Panc1 (cell line): ENCODE measurements around the gene RUNX1.

Experiments used
- POLR2AphosphoS5 ChIP-seq: IDR thresholded peaks from 2 replicates; pipeline ENCODE4 v1.6.1; 2012; ENCODE audit warnings: mild to moderate bottlenecking, low read depth, low read length, moderate library complexity
- SIN3A ChIP-seq: IDR thresholded peaks from 2 replicates; pipeline ENCODE4 v1.6.1; 2012; ENCODE audit warnings: low read depth, mild to moderate bottlenecking, low read length, moderate library complexity, borderline replicate concordance; ENCODE audit not compliant: insufficient read depth
- TF ChIP-seq, protein P1 (sequence below): fragments of 450-650 bp; IDR thresholded peaks from 2 replicates; pipeline ENCODE4 v1.5.1; 2017; ENCODE audit warnings: mild to moderate bottlenecking
- TF ChIP-seq, protein P2 (sequence below), 2 experiments: IDR thresholded peaks; 2 replicates each; pipeline ENCODE4 v1.6.1; 2011 to 2012; ENCODE audit warnings: low read depth in 2 of 2, control low read depth in 1 of 2, low read length in 1 of 2, mild to moderate bottlenecking in 1 of 2, moderate library complexity in 1 of 2; ENCODE audit not compliant: insufficient read depth in 1 of 2

DNA sequence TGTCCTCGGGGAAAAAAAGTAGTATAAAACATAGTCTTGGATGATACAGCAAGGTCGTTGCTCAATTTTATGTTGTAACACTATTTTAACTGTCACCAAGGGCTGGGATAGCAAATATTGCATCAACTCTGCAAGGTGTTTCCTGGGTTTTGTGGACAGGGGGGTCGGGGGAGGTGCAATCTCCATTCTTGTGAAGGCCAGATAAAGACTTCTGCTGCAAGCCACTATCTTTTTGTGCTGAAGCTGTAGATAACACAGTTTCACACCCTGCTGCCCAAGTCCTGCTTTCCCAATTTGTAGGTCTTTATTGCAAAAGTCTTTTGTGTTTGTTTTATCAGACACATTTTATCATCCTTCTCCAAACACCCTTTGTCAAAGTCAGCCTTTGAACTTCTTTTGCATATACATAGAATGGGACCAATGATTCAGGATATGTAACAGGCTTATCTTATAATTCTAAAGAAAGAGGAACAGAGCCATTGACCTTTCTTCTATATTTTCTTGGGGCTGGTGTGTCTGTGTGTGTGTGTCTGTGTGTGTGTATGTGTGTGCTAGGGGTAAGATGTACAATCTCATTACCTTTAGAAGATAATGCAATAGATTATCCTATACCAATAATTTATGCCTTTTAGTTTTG, 140.6 kb downstream of the RUNX1 start:
- TF ChIP-seq, protein P1, sequence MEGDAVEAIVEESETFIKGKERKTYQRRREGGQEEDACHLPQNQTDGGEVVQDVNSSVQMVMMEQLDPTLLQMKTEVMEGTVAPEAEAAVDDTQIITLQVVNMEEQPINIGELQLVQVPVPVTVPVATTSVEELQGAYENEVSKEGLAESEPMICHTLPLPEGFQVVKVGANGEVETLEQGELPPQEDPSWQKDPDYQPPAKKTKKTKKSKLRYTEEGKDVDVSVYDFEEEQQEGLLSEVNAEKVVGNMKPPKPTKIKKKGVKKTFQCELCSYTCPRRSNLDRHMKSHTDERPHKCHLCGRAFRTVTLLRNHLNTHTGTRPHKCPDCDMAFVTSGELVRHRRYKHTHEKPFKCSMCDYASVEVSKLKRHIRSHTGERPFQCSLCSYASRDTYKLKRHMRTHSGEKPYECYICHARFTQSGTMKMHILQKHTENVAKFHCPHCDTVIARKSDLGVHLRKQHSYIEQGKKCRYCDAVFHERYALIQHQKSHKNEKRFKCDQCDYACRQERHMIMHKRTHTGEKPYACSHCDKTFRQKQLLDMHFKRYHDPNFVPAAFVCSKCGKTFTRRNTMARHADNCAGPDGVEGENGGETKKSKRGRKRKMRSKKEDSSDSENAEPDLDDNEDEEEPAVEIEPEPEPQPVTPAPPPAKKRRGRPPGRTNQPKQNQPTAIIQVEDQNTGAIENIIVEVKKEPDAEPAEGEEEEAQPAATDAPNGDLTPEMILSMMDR = no peak
- TF ChIP-seq SIN3A (no peak), POLR2AphosphoS5 (no peak)
- TF ChIP-seq, protein P2, sequence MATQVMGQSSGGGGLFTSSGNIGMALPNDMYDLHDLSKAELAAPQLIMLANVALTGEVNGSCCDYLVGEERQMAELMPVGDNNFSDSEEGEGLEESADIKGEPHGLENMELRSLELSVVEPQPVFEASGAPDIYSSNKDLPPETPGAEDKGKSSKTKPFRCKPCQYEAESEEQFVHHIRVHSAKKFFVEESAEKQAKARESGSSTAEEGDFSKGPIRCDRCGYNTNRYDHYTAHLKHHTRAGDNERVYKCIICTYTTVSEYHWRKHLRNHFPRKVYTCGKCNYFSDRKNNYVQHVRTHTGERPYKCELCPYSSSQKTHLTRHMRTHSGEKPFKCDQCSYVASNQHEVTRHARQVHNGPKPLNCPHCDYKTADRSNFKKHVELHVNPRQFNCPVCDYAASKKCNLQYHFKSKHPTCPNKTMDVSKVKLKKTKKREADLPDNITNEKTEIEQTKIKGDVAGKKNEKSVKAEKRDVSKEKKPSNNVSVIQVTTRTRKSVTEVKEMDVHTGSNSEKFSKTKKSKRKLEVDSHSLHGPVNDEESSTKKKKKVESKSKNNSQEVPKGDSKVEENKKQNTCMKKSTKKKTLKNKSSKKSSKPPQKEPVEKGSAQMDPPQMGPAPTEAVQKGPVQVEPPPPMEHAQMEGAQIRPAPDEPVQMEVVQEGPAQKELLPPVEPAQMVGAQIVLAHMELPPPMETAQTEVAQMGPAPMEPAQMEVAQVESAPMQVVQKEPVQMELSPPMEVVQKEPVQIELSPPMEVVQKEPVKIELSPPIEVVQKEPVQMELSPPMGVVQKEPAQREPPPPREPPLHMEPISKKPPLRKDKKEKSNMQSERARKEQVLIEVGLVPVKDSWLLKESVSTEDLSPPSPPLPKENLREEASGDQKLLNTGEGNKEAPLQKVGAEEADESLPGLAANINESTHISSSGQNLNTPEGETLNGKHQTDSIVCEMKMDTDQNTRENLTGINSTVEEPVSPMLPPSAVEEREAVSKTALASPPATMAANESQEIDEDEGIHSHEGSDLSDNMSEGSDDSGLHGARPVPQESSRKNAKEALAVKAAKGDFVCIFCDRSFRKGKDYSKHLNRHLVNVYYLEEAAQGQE (IDR thresholded peaks at IDR 0.05; ENCODE audit: insufficient read depth in 1 of 2, low read depth in 2 of 2, low read length in 1 of 2) = no peak
